NCI-H187 (cell line): ENCODE results near the gene STON2.
"Not testable (repeated sequence)": the region's sequence is repeated elsewhere in the genome, so short reads cannot be mapped to it uniquely, and the experiment has no call there.

Experiments used
- DNase-seq, 2 experiments: peaks; one replicate each; lab custom pipeline; 2025; lab: John Stamatoyannopoulos, UW

The STON2 gene

GRCh38 chr14:81265636-81266169 is 134.4 kb downstream of the STON2 start:
- no peak for DNase-seq

GRCh38 chr14:81264671-81265070 is 135.5 kb downstream of the STON2 start:
- DNase-seq, result no peak

GRCh38 chr14:81263777-81264410 is 136.2 kb downstream of the STON2 start:
- no peak for DNase-seq

GRCh38 chr14:81261176-81261575 is 138.9 kb downstream of the STON2 start:
- DNase-seq, result no peak

GRCh38 chr14:81260732-81261131 is 139.4 kb downstream of the STON2 start:
- DNase-seq, result no peak

GRCh38 chr14:81256289-81256960 is 143.7 kb downstream of the STON2 start:
- no peak for DNase-seq

GRCh38 chr14:81252278-81252677 is 147.8 kb downstream of the STON2 start:
- DNase-seq, result no peak

- no peak for DNase-seq
Observed at GRCh38 chr14:81247271-81247766, 152.8 kb downstream of the STON2 start.

GRCh38 chr14:81246461-81247270 is 153.5 kb downstream of the STON2 start:
- DNase-seq, result peak; percentile 66 to 72

GRCh38 chr14:81245771-81246170 is 154.4 kb downstream of the STON2 start:
- no peak for DNase-seq

- DNase-seq, result not testable (repeated sequence)
Observed at GRCh38 chr14:81244431-81244830, 155.7 kb downstream of the STON2 start.

- DNase-seq, result no peak
Observed at GRCh38 chr14:81243499-81243898, 156.6 kb downstream of the STON2 start.

GRCh38 chr14:81236849-81237248 is 163.3 kb downstream of the STON2 start:
- DNase-seq, result not testable (repeated sequence)

GRCh38 chr14:81236138-81236537 is 164.0 kb downstream of the STON2 start:
- no peak for DNase-seq

GRCh38 chr14:81235096-81235495 is 165.0 kb downstream of the STON2 start:
- no peak for DNase-seq

- no peak for DNase-seq
Observed at GRCh38 chr14:81234278-81234677, 165.8 kb downstream of the STON2 start.

- no peak for DNase-seq
Observed at GRCh38 chr14:81233615-81234014, 166.5 kb downstream of the STON2 start.

GRCh38 chr14:81231540-81231939 is 168.6 kb downstream of the STON2 start:
- DNase-seq, result no peak

- no peak for DNase-seq
Observed at GRCh38 chr14:81224222-81224621, 175.9 kb downstream of the STON2 start.

GRCh38 chr14:81223788-81224187 is 176.3 kb downstream of the STON2 start:
- not testable (repeated sequence) for DNase-seq

- DNase-seq, result no peak
Observed at GRCh38 chr14:81222691-81223090, 177.4 kb downstream of the STON2 start.

- DNase-seq, result no peak
Observed at GRCh38 chr14:81222126-81222525, 178.0 kb downstream of the STON2 start.
